Ovary (tissue), 3 donors: ENCODE results near the gene GHR.

ENCODE experiments used
- CTCF ChIP-seq, 3 donors: fragments of 450-650 bp in 2 of 3; fragments of 200-600 bp in 1 of 3; IDR thresholded peaks; one replicate each; pipeline versions ENCODE4 v1.5.1 to v1.8.0; 2016 to 2022; ENCODE audit warnings: antibody characterized with exemption in 3 of 3, mild to moderate bottlenecking in 1 of 3
- EP300 ChIP-seq: sonication (generic); formaldehyde crosslinking; IDR thresholded peaks from one replicate; pipeline ENCODE4 v1.6.1; 2017; ENCODE audit warnings: antibody characterized with exemption
- donor health status: DM: no; HTN: no; CAD: no.

GRCh38 chr5:42638972-42639371 is 215.7 kb downstream of the GHR start:
- TF ChIP-seq CTCF (IDR thresholded peaks at IDR 0.05) (no peak), EP300 (no peak)
